ENCODE results near the gene MRPL12. TPM values are rescaled to one million over a fixed set of nuclear protein-coding genes. Genes with fewer than 3 reads are reported as not detected.
A peak's percentile ranks its signal among the peaks of the same experiment; 100 is the strongest.
"Not testable (repeated sequence)": the region's sequence is repeated elsewhere in the genome, so short reads cannot be mapped to it uniquely, and the experiment has no call there.

Gene MRPL12
- total RNA-seq, 1 donor from 2014 or later = 35.0 TPM

- ATAC-seq = no peak
- no peaks in the 10 kb centered on the region for H3K36me3 ChIP-seq
Measured at GRCh38 chr17:81737947-81738800, 35.0 kb downstream of the MRPL12 start.

GRCh38 chr17:81738801-81739393 is 35.7 kb downstream of the MRPL12 start:
- ATAC-seq (no peak), DNase-seq (peak; percentile 39)
- intact Hi-C loops (cut with DNase I) = no loop called here
- Histone ChIP-seq H3K27me3 (ENCODE audit: low read depth) (peaks cover 14% of the 10 kb centered on the region), H3K4me1 (peaks cover 16% of the 10 kb centered on the region), H3K4me3 (no peak overlapping the region), H3K36me3 (no peaks in the 10 kb centered on the region), H3K27ac (no peak overlapping the region), H3K9me3 (no peaks in the 10 kb centered on the region)
- no peak for TF ChIP-seq CTCF (IDR thresholded peaks at IDR 0.05)

More at GRCh38 chr17:81737947-81738800, 35.0 kb downstream of the MRPL12 start:
- DNase-seq = no peak
- H3K27me3 ChIP-seq (ENCODE audit: low read depth) = peaks cover 14% of the 10 kb centered on the region
- TF ChIP-seq CTCF (IDR thresholded peaks at IDR 0.05) = no peak
- H3K4me1 ChIP-seq = peaks cover 18% of the 10 kb centered on the region
- H3K4me3 ChIP-seq = no peak overlapping the region
- intact Hi-C loops (cut with DNase I) = no loop called here
- H3K9me3 ChIP-seq = no peaks in the 10 kb centered on the region
- no peak overlapping the region for H3K27ac ChIP-seq

GRCh38 chr17:81739593-81739992 is 36.4 kb downstream of the MRPL12 start:
- DNase-seq; intact Hi-C loops (cut with DNase I); H3K4me3 ChIP-seq; ATAC-seq; H3K27ac ChIP-seq; H3K9me3 ChIP-seq; H3K36me3 ChIP-seq: not testable (repeated sequence)
- H3K27me3 ChIP-seq (ENCODE audit: low read depth) = peaks cover 14% of the 10 kb centered on the region
- H3K4me1 ChIP-seq = peaks cover 14% of the 10 kb centered on the region

- Histone ChIP-seq H3K9me3 (no peaks in the 10 kb centered on the region), H3K36me3 (no peaks in the 10 kb centered on the region), H3K4me1 (peaks cover 10% of the 10 kb centered on the region), H3K4me3 (peak overlapping the region; percentile 6), H3K27ac (no peak overlapping the region), H3K27me3 (ENCODE audit: low read depth) (peaks cover 14% of the 10 kb centered on the region)
- intact Hi-C loops (cut with DNase I) = no loop called here
- DNase-seq (peak; percentile 47), ATAC-seq (peak; percentile 43 to 61)
- TF ChIP-seq CTCF (IDR thresholded peaks at IDR 0.05) = no peak
Measured at GRCh38 chr17:81740395-81740961, 37.3 kb downstream of the MRPL12 start.

GRCh38 chr17:81741049-81741593 is 38.0 kb downstream of the MRPL12 start:
- peaks cover 14% of the 10 kb centered on the region for H3K27me3 ChIP-seq (ENCODE audit: low read depth)
- H3K36me3 ChIP-seq = no peaks in the 10 kb centered on the region
- H3K4me3 ChIP-seq = no peak overlapping the region
- intact Hi-C loops (cut with DNase I) = no loop called here
- H3K27ac ChIP-seq = no peak overlapping the region
- ATAC-seq (peak; percentile 37 to 60), DNase-seq (peak; percentile 40)
- TF ChIP-seq CTCF (IDR thresholded peaks at IDR 0.05) = no peak
- peaks cover 6% of the 10 kb centered on the region for H3K4me1 ChIP-seq
- H3K9me3 ChIP-seq = no peaks in the 10 kb centered on the region

Measured in lower lobe of right lung (tissue), 2 donors.